Endodermal cell (in vitro differentiated cells): ENCODE measurements around the gene MAP2K5. TPM values are rescaled to one million over a fixed set of nuclear protein-coding genes. Genes with fewer than 3 reads are reported as not detected.

Experiments used
- DNase-seq: peaks from one replicate; pipeline ENCODE4 v3.0.0-alpha.2; 2017
- H3K27ac ChIP-seq: 2 replicates; pipeline ENCODE4 v1.5.1; 2013; ENCODE audit warnings: mild to moderate bottlenecking, low read depth, low read length, moderate library complexity
- H3K27me3 ChIP-seq: 2 replicates; pipeline ENCODE4 v1.6.1; 2013; ENCODE audit warnings: mild to moderate bottlenecking, low read length, moderate library complexity; ENCODE audit not compliant: insufficient read depth, control insufficient read depth, poor library complexity, severe bottlenecking
- H3K36me3 ChIP-seq: 2 replicates; pipeline ENCODE4 v1.7.0; 2013; ENCODE audit warnings: mild to moderate bottlenecking, low read length, moderate library complexity; ENCODE audit not compliant: control insufficient read depth, insufficient read depth
- H3K4me1 ChIP-seq: one replicate; pipeline ENCODE4 v1.7.0; 2013; ENCODE audit warnings: low read length; ENCODE audit not compliant: control insufficient read depth, insufficient read depth
- H3K4me3 ChIP-seq: 2 replicates; pipeline ENCODE4 v1.5.1; 2013; ENCODE audit warnings: mild to moderate bottlenecking, low read length, moderate library complexity
- H3K9ac ChIP-seq: 2 replicates; pipeline ENCODE4 v1.6.1; 2013; ENCODE audit warnings: mild to moderate bottlenecking, low read length, moderate library complexity; ENCODE audit not compliant: poor library complexity, severe bottlenecking; ENCODE audit errors: extremely low read depth
- H3K9me3 ChIP-seq: 2 replicates; pipeline ENCODE4 v1.6.1; 2013; ENCODE audit warnings: mild to moderate bottlenecking, low read length, moderate library complexity; ENCODE audit not compliant: control insufficient read depth
- H3K27ac Mint-ChIP-seq: 2 replicates; pipeline ENCODE4 v1.8.0; 2020; ENCODE audit warnings: mixed read lengths
- H3K27me3 Mint-ChIP-seq: 2 replicates; pipeline ENCODE4 v1.8.0; 2021; ENCODE audit warnings: mild to moderate bottlenecking, mixed read lengths; ENCODE audit not compliant: insufficient read depth
- H3K36me3 Mint-ChIP-seq: 2 replicates; pipeline ENCODE4 v1.8.0; 2020; ENCODE audit warnings: low read depth, mixed read lengths
- H3K4me1 Mint-ChIP-seq: 2 replicates; pipeline ENCODE4 v1.8.0; 2020; ENCODE audit warnings: mixed read lengths
- H3K4me3 Mint-ChIP-seq: 2 replicates; pipeline ENCODE4 v1.8.0; 2020; ENCODE audit warnings: mild to moderate bottlenecking, moderate library complexity, mixed read lengths
- H3K9me3 Mint-ChIP-seq: 2 replicates; pipeline ENCODE4 v1.8.0; 2020; ENCODE audit warnings: mild to moderate bottlenecking, mixed read lengths
- CTCF ChIP-seq: fragments of 200-600 bp; sonication (generic); conservative IDR thresholded peaks from 2 replicates; pipeline ENCODE4 v1.5.0; 2021; ENCODE audit warnings: antibody characterized with exemption, mild to moderate bottlenecking
- WGBS, 2 experiments: methylation state at CpG; one replicate each; pipeline versions ENCODE4 v1.1.5 to v1.1.7; 2013; ENCODE audit warnings: missing lambda C conversion rate in 2 of 2, mixed read lengths in 1 of 2; ENCODE audit not compliant: insufficient coverage in 1 of 2, insufficient read length in 1 of 2; 5-methylcytosine and 5-hydroxymethylcytosine counted together
- total RNA-seq, 2 donors: library from RNA; stranded (reverse); fragmentation: NEBNext Ultra II Directional in 1 of 2; extraction: Animal tissue kit (Norgen Biotek cat#: 25700) in 1 of 2; gene quantifications; 2 replicates in 1 of 2; 3 replicates in 1 of 2; pipeline ENCODE4 v1.2.1, GENCODE V29; 2021

The MAP2K5 gene
- total RNA-seq, 2 donors from 2014 or later: 17.1 to 26.7 TPM

DNA sequence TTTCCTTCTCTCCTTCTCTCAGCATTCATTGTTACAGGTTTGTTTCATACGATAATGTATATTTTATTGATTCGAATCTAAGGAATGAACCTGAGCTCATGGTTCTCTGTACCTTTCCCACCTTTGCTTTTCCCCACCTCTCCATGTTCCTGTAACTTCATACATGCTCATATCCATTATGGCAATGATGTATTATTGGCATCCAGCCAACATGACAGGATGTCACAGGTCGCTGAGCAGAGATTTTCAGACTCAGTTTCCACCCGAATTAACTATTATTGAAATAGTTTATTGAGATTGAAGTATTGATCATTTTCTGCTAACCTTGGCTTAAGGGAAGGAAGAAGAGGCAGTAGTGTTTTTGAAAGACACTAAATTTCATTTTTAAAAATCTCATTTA, 64.8 kb downstream of the MAP2K5 start:
- H3K27ac ChIP-seq: no peak overlapping the region
- H3K4me3 Mint-ChIP-seq: no peak overlapping the region
- WGBS, 2 experiments: 92 to 100% methylated on average over 1 to 4 of the region's 4 CpGs
- no peak overlapping the region for H3K9ac ChIP-seq
- peaks cover 2% of the 10 kb centered on the region for H3K4me1 Mint-ChIP-seq
- peaks cover 8% of the 10 kb centered on the region for H3K27me3 ChIP-seq
- H3K36me3 Mint-ChIP-seq: no peaks in the 10 kb centered on the region
- TF ChIP-seq CTCF: no peak
- H3K4me1 ChIP-seq: no peaks in the 10 kb centered on the region
- H3K4me3 ChIP-seq: no peak overlapping the region
- H3K27ac Mint-ChIP-seq: no peak overlapping the region
- no peaks in the 10 kb centered on the region for H3K9me3 ChIP-seq
- H3K9me3 Mint-ChIP-seq: no peaks in the 10 kb centered on the region
- DNase-seq: no peak
- peaks cover 4% of the 10 kb centered on the region for H3K27me3 Mint-ChIP-seq
- no peaks in the 10 kb centered on the region for H3K36me3 ChIP-seq

DNA sequence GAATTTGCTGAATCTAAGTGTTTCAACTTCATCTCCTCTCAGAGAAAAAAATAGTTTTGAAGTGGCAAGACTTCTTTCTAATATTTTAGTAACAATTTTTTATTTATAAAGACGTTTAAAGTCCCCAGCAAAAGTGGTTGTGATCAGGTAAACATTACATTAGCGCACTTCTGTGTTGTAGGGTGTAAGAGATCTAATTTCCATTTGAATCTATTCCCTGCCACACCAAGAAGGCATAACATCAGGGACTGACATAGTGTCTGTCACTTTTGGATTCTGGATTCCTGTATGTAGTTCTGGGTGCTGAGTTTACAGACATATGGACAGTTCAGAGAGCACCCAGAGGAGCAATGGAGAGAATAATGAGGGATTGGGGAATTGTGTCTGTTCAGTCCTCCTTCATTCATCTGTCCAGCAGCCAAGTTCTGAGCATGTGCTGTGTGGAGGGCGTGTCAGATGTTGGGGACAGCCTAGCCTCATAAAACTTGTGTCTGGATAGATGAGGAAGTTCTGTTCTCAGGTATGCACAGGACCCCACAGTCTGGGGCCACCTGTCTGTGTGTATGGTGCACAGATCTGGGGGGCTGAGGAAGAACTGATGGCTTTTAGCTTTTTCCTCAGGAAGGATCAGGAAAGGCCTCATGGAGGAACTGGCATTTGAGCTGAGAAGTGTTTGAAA, 65.6 kb downstream of the MAP2K5 start:
- no peaks in the 10 kb centered on the region for H3K36me3 ChIP-seq
- DNase-seq: no peak
- no peaks in the 10 kb centered on the region for H3K9me3 ChIP-seq
- 98% methylated on average over 2 of the region's 3 CpGs; no CpG with 5 or more reads in 1 of the 2 experiments for WGBS, 2 experiments
- H3K27ac ChIP-seq: peak overlapping the region; percentile 72
- Mint-ChIP-seq H3K9me3 (no peaks in the 10 kb centered on the region), H3K36me3 (no peaks in the 10 kb centered on the region), H3K27ac (no peak overlapping the region), H3K27me3 (peaks cover 4% of the 10 kb centered on the region), H3K4me1 (peaks cover 2% of the 10 kb centered on the region), H3K4me3 (no peak overlapping the region)
- H3K9ac ChIP-seq: no peak overlapping the region
- no peak for TF ChIP-seq CTCF
- H3K27me3 ChIP-seq: peaks cover 8% of the 10 kb centered on the region
- no peak overlapping the region for H3K4me3 ChIP-seq
- H3K4me1 ChIP-seq: no peaks in the 10 kb centered on the region

GRCh38 chr15:67608638-67608959, 66.1 kb downstream of the MAP2K5 start:
- Histone ChIP-seq H3K27me3 (peaks cover 8% of the 10 kb centered on the region), H3K4me3 (no peak overlapping the region), H3K27ac (peak overlapping the region; percentile 72), H3K9ac (no peak overlapping the region), H3K4me1 (no peaks in the 10 kb centered on the region), H3K9me3 (no peaks in the 10 kb centered on the region), H3K36me3 (no peaks in the 10 kb centered on the region)
- no peaks in the 10 kb centered on the region for H3K9me3 Mint-ChIP-seq
- whole genome bisulfite sequencing, 2 experiments: 80 to 82% methylated on average over 1 to 2 of the region's 2 CpGs
- peaks cover 4% of the 10 kb centered on the region for H3K27me3 Mint-ChIP-seq
- H3K27ac Mint-ChIP-seq: no peak overlapping the region
- peaks cover 2% of the 10 kb centered on the region for H3K4me1 Mint-ChIP-seq
- TF ChIP-seq CTCF: no peak
- no peaks in the 10 kb centered on the region for H3K36me3 Mint-ChIP-seq
- no peak overlapping the region for H3K4me3 Mint-ChIP-seq
- no peak for DNase-seq
